Tibial artery (tissue), 4 donors: ENCODE measurements around the gene MPZL3.

Experiments
- DNase-seq, 2 donors: peaks; one replicate each; pipeline ENCODE4 v3.0.0-alpha.2; 2019
- H3K27ac ChIP-seq, 2 donors: fragments of 200-600 bp; sonication (generic) in 1 of 2; 1 replicate in 1 of 2; 2 replicates in 1 of 2; pipeline ENCODE4 v1.5.1; 2018 to 2019; ENCODE audit warnings: mild to moderate bottlenecking in 1 of 2
- H3K27me3 ChIP-seq, 2 donors: fragments of 200-600 bp; sonication (generic) in 1 of 2; one replicate each; pipeline versions ENCODE4 v1.5.1 to v1.6.0; 2016 to 2019
- H3K36me3 ChIP-seq, 3 donors: fragments of 200-600 bp; sonication (generic) in 2 of 3; one replicate each; pipeline ENCODE4 v1.5.1; 2016 to 2019; ENCODE audit warnings: mild to moderate bottlenecking in 2 of 3
- H3K4me1 ChIP-seq, 4 donors: fragments of 200-600 bp; sonication (generic) in 2 of 4; 1 replicate in 3 of 4; 2 replicates in 1 of 4; pipeline ENCODE4 v1.5.1; 2016 to 2019
- H3K4me3 ChIP-seq, 2 donors: fragments of 200-600 bp; sonication (generic) in 1 of 2; 1 replicate in 1 of 2; 2 replicates in 1 of 2; pipeline ENCODE4 v1.5.1; 2018 to 2019; ENCODE audit warnings: mild to moderate bottlenecking in 2 of 2
- H3K9me3 ChIP-seq, 3 donors: fragments of 200-600 bp; sonication (generic) in 1 of 3; one replicate each; pipeline ENCODE4 v1.5.1; 2016 to 2019
- intact Hi-C: fragments of 100-400 bp; cut with DNase I; formaldehyde crosslinking; loops from one replicate; pipeline ENCODE4 v1.15.0; 2023; ENCODE audit warnings: low total_unique reads
- TF ChIP-seq, protein P1 (sequence below), 2 experiments: fragments of 200-600 bp in 1 of 2; fragments of 450-650 bp in 1 of 2; IDR thresholded peaks; one replicate each; pipeline ENCODE4 v1.5.1; 2017 to 2019; ENCODE audit warnings: antibody characterized with exemption in 2 of 2, mild to moderate bottlenecking in 1 of 2, moderate library complexity in 1 of 2

MPZL3 gene

DNA sequence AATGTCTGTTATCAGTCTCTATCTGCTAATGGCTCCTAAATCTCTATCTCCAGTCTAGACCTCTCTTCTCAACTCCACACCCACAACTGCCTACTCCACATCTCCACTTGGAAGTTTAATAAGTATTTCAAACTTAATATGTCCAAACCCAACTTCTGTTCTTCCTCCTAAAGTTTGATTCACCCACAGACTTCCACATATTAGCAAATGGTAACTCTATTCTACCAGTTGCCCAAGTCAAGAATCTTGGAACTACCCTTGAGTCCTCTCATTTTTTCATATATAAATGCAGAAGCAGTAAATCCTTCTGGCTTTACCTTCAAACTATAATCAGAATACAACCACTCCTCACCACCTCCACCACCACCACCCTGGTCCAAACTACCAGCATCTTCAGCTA, 20.7 kb downstream of the MPZL3 start:
- Histone ChIP-seq H3K9me3 (no peaks in the 10 kb centered on the region), H3K27me3 (peaks cover 0 to 13% of the 10 kb centered on the region in 2 donors), H3K4me1 (no peaks in the 10 kb centered on the region), H3K27ac (no peak overlapping the region), H3K4me3 (no peak overlapping the region), H3K36me3 (peaks cover 0 to 12% (median 0%) of the 10 kb centered on the region in 3 donors)
- DNase-seq: no peak
- TF ChIP-seq, protein P1, sequence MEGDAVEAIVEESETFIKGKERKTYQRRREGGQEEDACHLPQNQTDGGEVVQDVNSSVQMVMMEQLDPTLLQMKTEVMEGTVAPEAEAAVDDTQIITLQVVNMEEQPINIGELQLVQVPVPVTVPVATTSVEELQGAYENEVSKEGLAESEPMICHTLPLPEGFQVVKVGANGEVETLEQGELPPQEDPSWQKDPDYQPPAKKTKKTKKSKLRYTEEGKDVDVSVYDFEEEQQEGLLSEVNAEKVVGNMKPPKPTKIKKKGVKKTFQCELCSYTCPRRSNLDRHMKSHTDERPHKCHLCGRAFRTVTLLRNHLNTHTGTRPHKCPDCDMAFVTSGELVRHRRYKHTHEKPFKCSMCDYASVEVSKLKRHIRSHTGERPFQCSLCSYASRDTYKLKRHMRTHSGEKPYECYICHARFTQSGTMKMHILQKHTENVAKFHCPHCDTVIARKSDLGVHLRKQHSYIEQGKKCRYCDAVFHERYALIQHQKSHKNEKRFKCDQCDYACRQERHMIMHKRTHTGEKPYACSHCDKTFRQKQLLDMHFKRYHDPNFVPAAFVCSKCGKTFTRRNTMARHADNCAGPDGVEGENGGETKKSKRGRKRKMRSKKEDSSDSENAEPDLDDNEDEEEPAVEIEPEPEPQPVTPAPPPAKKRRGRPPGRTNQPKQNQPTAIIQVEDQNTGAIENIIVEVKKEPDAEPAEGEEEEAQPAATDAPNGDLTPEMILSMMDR (IDR thresholded peaks at IDR 0.05): no peak
- intact Hi-C loops: no loop called here

DNA sequence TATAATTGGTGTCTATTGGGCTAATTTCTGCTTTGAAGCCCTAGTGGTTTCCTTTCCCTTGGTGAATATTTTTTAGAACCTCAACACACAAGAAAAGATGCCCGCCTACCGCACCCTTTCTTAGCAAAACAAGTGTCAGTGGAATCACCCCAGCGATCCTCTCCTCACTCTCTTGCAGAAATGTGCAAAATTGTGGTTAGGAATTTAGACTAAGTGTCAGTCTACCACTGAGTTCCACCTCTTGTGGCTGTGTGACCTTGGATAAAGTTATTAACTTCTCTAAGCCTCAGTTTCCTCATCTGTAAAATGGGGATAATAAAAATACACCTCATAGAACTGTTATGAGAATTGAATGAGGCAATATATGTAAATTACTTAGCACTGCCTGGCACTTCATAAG, 22.1 kb downstream of the MPZL3 start:
- no peak for DNase-seq
- Histone ChIP-seq H3K27ac (no peak overlapping the region), H3K27me3 (peaks cover 0 to 13% of the 10 kb centered on the region in 2 donors), H3K9me3 (no peaks in the 10 kb centered on the region), H3K4me3 (no peak overlapping the region), H3K36me3 (peaks cover 0 to 12% (median 0%) of the 10 kb centered on the region in 3 donors), H3K4me1 (no peaks in the 10 kb centered on the region)
- intact Hi-C loops: no loop called here
- TF ChIP-seq, protein P1 (IDR thresholded peaks at IDR 0.05): no peak

DNA sequence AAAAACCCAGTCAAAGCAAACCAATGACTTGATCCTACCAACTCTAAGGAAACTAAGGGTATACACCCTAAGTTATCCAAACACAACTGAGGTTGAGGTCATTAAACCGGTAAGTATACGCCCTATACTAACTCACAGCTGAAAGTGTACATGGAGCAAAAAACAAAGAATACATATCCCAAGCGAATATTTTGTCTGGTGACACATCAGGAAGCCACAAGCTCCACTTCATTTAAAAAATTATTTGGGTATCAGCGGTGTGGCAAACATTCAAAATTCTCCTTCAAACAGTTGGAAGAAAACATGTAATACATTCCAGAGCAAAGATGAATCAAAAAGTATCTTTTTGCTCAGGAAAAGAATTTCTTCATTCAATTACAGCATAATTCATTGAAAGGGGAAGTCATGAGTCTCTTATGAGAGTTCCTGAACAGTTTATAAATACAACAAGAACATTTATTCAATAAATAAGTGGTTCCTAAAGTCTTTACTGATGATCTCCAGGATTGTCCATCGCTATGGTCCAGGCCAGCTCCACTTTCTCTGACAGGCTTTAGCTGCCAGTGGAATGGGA, 22.8 kb downstream of the MPZL3 start:
- intact Hi-C loops: no loop called here
- H3K4me1 ChIP-seq: no peaks in the 10 kb centered on the region
- H3K4me3 ChIP-seq: no peak overlapping the region
- no peaks in the 10 kb centered on the region for H3K9me3 ChIP-seq
- H3K27ac ChIP-seq: no peak overlapping the region
- TF ChIP-seq, protein P1 (IDR thresholded peaks at IDR 0.05): no peak
- H3K27me3 ChIP-seq: peaks cover 0 to 13% of the 10 kb centered on the region in 2 donors
- peaks cover 0 to 12% (median 0%) of the 10 kb centered on the region in 3 donors for H3K36me3 ChIP-seq
- no peak for DNase-seq

DNA sequence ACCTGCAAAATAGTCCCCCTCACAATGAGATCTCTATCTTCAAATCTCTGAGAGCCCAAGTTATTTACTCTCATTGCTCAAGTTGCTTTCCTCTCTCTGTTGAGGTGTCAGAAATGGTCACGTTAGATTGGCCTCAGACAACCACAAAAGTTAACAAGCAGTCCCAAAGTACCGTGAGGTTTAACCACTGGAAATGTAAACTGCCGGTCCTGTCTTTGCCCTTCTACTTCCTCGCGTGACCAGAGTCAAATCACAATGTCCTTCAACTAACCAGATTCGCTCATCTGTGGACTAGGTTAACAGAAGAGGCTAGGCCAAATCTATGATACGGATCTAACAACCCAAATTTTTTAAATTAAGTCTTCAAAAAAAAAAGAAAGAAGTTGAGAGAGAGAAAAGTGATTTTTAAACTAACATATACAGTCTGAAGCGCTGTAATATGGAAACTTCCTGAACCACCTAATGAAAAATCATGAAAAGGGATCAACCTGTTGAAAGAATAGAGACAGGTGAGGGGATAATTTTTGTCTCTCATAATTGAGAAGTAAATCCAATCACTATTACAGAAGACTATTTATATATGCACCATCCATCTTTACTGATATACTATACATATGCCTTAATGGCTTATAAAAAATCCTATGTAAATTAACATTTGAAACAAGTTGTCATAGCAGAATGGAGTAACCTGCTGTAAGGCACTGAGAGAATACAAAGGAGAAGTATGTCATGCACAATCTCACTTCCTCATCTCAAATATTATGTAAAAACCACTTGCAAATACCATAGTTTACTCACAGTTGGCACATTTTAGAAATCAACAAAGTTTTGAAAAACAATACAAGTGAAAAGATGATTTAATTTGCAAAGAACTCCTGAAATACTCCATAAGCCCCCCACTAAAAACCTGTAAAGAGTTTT, 24.0 kb downstream of the MPZL3 start:
- Histone ChIP-seq H3K36me3 (peaks cover 0 to 11% (median 0%) of the 10 kb centered on the region in 3 donors), H3K4me3 (no peak overlapping the region), H3K27ac (no peak overlapping the region), H3K27me3 (peaks cover 0 to 9% of the 10 kb centered on the region in 2 donors), H3K4me1 (no peaks in the 10 kb centered on the region), H3K9me3 (no peaks in the 10 kb centered on the region)
- DNase-seq: no peak
- TF ChIP-seq, protein P1 (IDR thresholded peaks at IDR 0.05): no peak
- intact Hi-C loops: no loop called here

DNA sequence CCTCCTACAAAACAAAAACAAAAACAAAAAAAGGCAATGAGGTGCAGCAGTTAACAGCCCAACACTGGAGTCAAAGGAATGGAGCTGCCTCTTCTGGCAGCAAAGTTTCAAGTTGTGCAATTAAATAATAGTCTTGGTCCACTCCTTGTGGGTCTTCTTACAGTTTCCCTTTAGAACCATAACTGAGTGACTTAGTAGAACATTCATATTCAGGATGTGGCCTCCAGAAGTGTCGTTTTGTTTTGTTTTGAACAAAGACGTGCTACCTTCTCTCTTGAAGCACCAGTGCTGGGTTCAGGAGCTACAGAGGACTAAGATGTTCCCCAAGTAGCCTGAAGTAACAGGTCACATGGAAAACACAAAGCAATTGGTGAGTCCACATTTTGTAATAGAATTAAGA, 25.4 kb downstream of the MPZL3 start:
- intact Hi-C loops: no loop called here
- no peak overlapping the region for H3K4me3 ChIP-seq
- H3K9me3 ChIP-seq: no peaks in the 10 kb centered on the region
- no peaks in the 10 kb centered on the region for H3K4me1 ChIP-seq
- no peak overlapping the region for H3K27ac ChIP-seq
- TF ChIP-seq, protein P1 (IDR thresholded peaks at IDR 0.05): no peak
- peaks cover 0 to 6% (median 0%) of the 10 kb centered on the region in 3 donors for H3K36me3 ChIP-seq
- no peak for DNase-seq
- H3K27me3 ChIP-seq: peaks cover 0 to 4% of the 10 kb centered on the region in 2 donors
